Smooth muscle cell (in vitro differentiated cells): Measurements from ENCODE around the gene ADGRA1. TPM values are rescaled to one million over a fixed set of nuclear protein-coding genes. Genes with fewer than 3 reads are reported as not detected.

Source experiments
- DNase-seq: peaks from one replicate; lab custom pipeline; 2025; ENCODE audit not compliant: unreplicated experiment; lab: John Stamatoyannopoulos, UW
- H2AFZ ChIP-seq: fragments of 200-600 bp; sonication (generic); 2 replicates; pipeline ENCODE4 v1.6.0; 2016; ENCODE audit warnings: antibody characterized with exemption, low read depth, mild to moderate bottlenecking
- H3F3A ChIP-seq: fragments of 200-600 bp; sonication (generic); 2 replicates; pipeline ENCODE4 v1.6.0; 2017; ENCODE audit warnings: antibody characterized with exemption, low read depth
- H3K27ac ChIP-seq: fragments of 200-600 bp; sonication (generic); 2 replicates; pipeline ENCODE4 v1.5.1; 2016; ENCODE audit warnings: low read depth, mild to moderate bottlenecking
- H3K27me3 ChIP-seq: fragments of 200-600 bp; sonication (generic); 2 replicates; pipeline ENCODE4 v1.6.1; 2016; ENCODE audit warnings: low read depth, mild to moderate bottlenecking
- H3K36me3 ChIP-seq: fragments of 200-600 bp; sonication (generic); 2 replicates; pipeline ENCODE4 v1.5.1; 2016; ENCODE audit warnings: low read depth
- H3K4me1 ChIP-seq: fragments of 200-600 bp; sonication (generic); 2 replicates; pipeline ENCODE4 v1.5.1; 2016; ENCODE audit warnings: low read depth
- H3K4me2 ChIP-seq: fragments of 200-600 bp; sonication (generic); 2 replicates; pipeline ENCODE4 v1.6.0; 2016; ENCODE audit warnings: mild to moderate bottlenecking
- H3K4me3 ChIP-seq: fragments of 200-600 bp; sonication (generic); 2 replicates; pipeline ENCODE4 v1.5.1; 2016; ENCODE audit warnings: mild to moderate bottlenecking
- H3K79me2 ChIP-seq: fragments of 200-600 bp; sonication (generic); 2 replicates; pipeline ENCODE4 v1.6.0; 2016; ENCODE audit warnings: low read depth, mild to moderate bottlenecking
- H3K9ac ChIP-seq: fragments of 200-600 bp; sonication (generic); 2 replicates; pipeline ENCODE4 v1.6.0; 2016; ENCODE audit warnings: low read depth
- H3K9me3 ChIP-seq: fragments of 200-600 bp; sonication (generic); replicated peaks from 2 replicates; pipeline ENCODE4 v1.5.1; 2016; ENCODE audit warnings: low read depth
- H4K20me1 ChIP-seq: fragments of 200-600 bp; sonication (generic); 2 replicates; pipeline ENCODE4 v1.6.0; 2016; ENCODE audit warnings: low read depth
- CTCF ChIP-seq: fragments of 200-600 bp; sonication (generic); IDR thresholded peaks from 2 replicates; pipeline ENCODE4 v1.5.1; 2017; ENCODE audit warnings: borderline replicate concordance, mild to moderate bottlenecking, antibody characterized with exemption; ENCODE audit not compliant: insufficient read depth, poor library complexity, severe bottlenecking
- WGBS: methylation state at CpG from one replicate; pipeline ENCODE4 v1.1.7; 2016; ENCODE audit warnings: low lambda C conversion rate; 5-methylcytosine and 5-hydroxymethylcytosine counted together
- polyA plus RNA-seq: library from polyadenylated mRNA; unstranded; fragments of >200 nt; fragmentation: Nextera tagmentation; extraction: Ambion mirVana; gene quantifications from 2 replicates; pipeline ENCODE4 v1.2.1, GENCODE V29; 2016
- total RNA-seq: library from RNA; depleted of rRNA; stranded (reverse); fragments of >200 nt; gene quantifications from 2 replicates; pipeline ENCODE4 v1.2.3, GENCODE V29; 2014

The ADGRA1 gene
- total and polyA plus RNA-seq, 2 experiments from 2014 or later = not detected

- Histone ChIP-seq H3K4me3 (no peak overlapping the region), H2AFZ (no peak overlapping the region), H3F3A (no peaks in the 10 kb centered on the region), H3K4me1 (no peaks in the 10 kb centered on the region), H3K79me2 (no peaks in the 10 kb centered on the region), H3K9me3 (no peaks in the 10 kb centered on the region), H3K9ac (no peak overlapping the region), H3K4me2 (no peak overlapping the region), H3K27me3 (no peaks in the 10 kb centered on the region), H3K27ac (no peak overlapping the region), H4K20me1 (no peaks in the 10 kb centered on the region), H3K36me3 (no peaks in the 10 kb centered on the region)
- 84% methylated on average over 12 of the region's 12 CpGs for WGBS
- no peak for DNase-seq
- TF ChIP-seq CTCF = no peak
Measured at GRCh38 chr10:133113847-133114246, 26.1 kb downstream of the ADGRA1 start.

GRCh38 chr10:133114251-133114650 lies 26.5 kb downstream of the ADGRA1 start:
- Histone ChIP-seq H3K9ac (no peak overlapping the region), H4K20me1 (no peaks in the 10 kb centered on the region), H3K79me2 (no peaks in the 10 kb centered on the region), H3K9me3 (no peaks in the 10 kb centered on the region), H3F3A (no peaks in the 10 kb centered on the region), H3K4me1 (no peaks in the 10 kb centered on the region), H3K36me3 (no peaks in the 10 kb centered on the region), H3K4me2 (no peak overlapping the region), H3K4me3 (no peak overlapping the region), H3K27ac (no peak overlapping the region), H3K27me3 (no peaks in the 10 kb centered on the region), H2AFZ (no peak overlapping the region)
- TF ChIP-seq CTCF = no peak
- WGBS = 82% methylated on average over 18 of the region's 18 CpGs
- DNase-seq = no peak

GRCh38 chr10:133114726-133115452 lies 27.2 kb downstream of the ADGRA1 start:
- DNase-seq = no peak
- no peaks in the 10 kb centered on the region for H3K36me3 ChIP-seq
- H2AFZ ChIP-seq = no peak overlapping the region
- no peaks in the 10 kb centered on the region for H3K4me1 ChIP-seq
- H3K27ac ChIP-seq = no peak overlapping the region
- H3K4me2 ChIP-seq = no peak overlapping the region
- no peaks in the 10 kb centered on the region for H3K79me2 ChIP-seq
- no peak overlapping the region for H3K9ac ChIP-seq
- H4K20me1 ChIP-seq = no peaks in the 10 kb centered on the region
- no peak for TF ChIP-seq CTCF
- WGBS = 86% methylated on average over 33 of the region's 33 CpGs
- H3K9me3 ChIP-seq = no peaks in the 10 kb centered on the region
- H3F3A ChIP-seq = no peaks in the 10 kb centered on the region
- H3K4me3 ChIP-seq = no peak overlapping the region
- no peaks in the 10 kb centered on the region for H3K27me3 ChIP-seq

- H3K4me3 ChIP-seq = no peak overlapping the region
- DNase-seq = no peak
- H3F3A ChIP-seq = no peaks in the 10 kb centered on the region
- 91% methylated on average over 13 of the region's 13 CpGs for WGBS
- no peak overlapping the region for H3K4me2 ChIP-seq
- no peaks in the 10 kb centered on the region for H4K20me1 ChIP-seq
- no peak overlapping the region for H3K27ac ChIP-seq
- no peaks in the 10 kb centered on the region for H3K9me3 ChIP-seq
- no peak for TF ChIP-seq CTCF
- H3K27me3 ChIP-seq = no peaks in the 10 kb centered on the region
- no peak overlapping the region for H2AFZ ChIP-seq
- no peaks in the 10 kb centered on the region for H3K36me3 ChIP-seq
- no peaks in the 10 kb centered on the region for H3K79me2 ChIP-seq
- no peak overlapping the region for H3K9ac ChIP-seq
- no peaks in the 10 kb centered on the region for H3K4me1 ChIP-seq
Measured at GRCh38 chr10:133115453-133115842, 27.7 kb downstream of the ADGRA1 start.
